H1 (cell line): ENCODE results near the gene CRNKL1.

Source experiments
- BCL11A ChIP-seq, 2 experiments: IDR thresholded peaks; one replicate each; pipeline ENCODE4 v1.6.1; 2011; ENCODE audit warnings: low read depth in 2 of 2, low read length in 2 of 2, mild to moderate bottlenecking in 2 of 2
- BRCA1 ChIP-seq: IDR thresholded peaks from 2 replicates; pipeline ENCODE4 v1.6.1; 2012; ENCODE audit warnings: low read depth, low read length, improper control_type of control experiment
- CHD2 ChIP-seq: IDR thresholded peaks from 2 replicates; pipeline ENCODE4 v1.6.1; 2012; ENCODE audit warnings: low read length, improper control_type of control experiment
- CTCF ChIP-seq, 3 experiments: IDR thresholded peaks; 1 replicate in 2 of 3; 2 replicates in 1 of 3; pipeline versions ENCODE4 v1.5.1 to v1.6.1; 2011; ENCODE audit warnings: low read length in 3 of 3, mild to moderate bottlenecking in 3 of 3, inconsistent platforms in 2 of 3, low read depth in 1 of 3, moderate library complexity in 1 of 3; ENCODE audit not compliant: insufficient read depth in 1 of 3; ENCODE audit errors: control extremely low read depth in 1 of 3
- FOSL1 ChIP-seq: IDR thresholded peaks from 2 replicates; pipeline ENCODE4 v1.6.1; 2011; ENCODE audit warnings: mild to moderate bottlenecking, low read depth, low read length, moderate library complexity; ENCODE audit not compliant: insufficient read depth
- GTF2F1 ChIP-seq: IDR thresholded peaks from 2 replicates; pipeline ENCODE4 v1.6.1; 2012; ENCODE audit warnings: low read depth, low read length, improper control_type of control experiment, borderline replicate concordance
- KDM5A ChIP-seq: fragments of 200-600 bp; IDR thresholded peaks from 2 replicates; pipeline ENCODE4 v1.7.1; 2012; ENCODE audit warnings: mild to moderate bottlenecking, low read length, inconsistent platforms, mixed read lengths
- RXRA ChIP-seq: IDR thresholded peaks from 2 replicates; pipeline ENCODE4 v1.6.1; 2011; ENCODE audit warnings: low read depth, mild to moderate bottlenecking, low read length, moderate library complexity; ENCODE audit not compliant: insufficient read depth
- SP1 ChIP-seq: IDR thresholded peaks from 2 replicates; pipeline ENCODE4 v1.6.1; 2011; ENCODE audit warnings: low read depth, low read length
- SUZ12 ChIP-seq: fragments of 200-600 bp; sonication (generic); IDR thresholded peaks from 2 replicates; pipeline ENCODE4 v1.6.1; 2012; ENCODE audit warnings: mild to moderate bottlenecking, inconsistent platforms, low read length, moderate library complexity, mixed read lengths
- TAF1 ChIP-seq: IDR thresholded peaks from 2 replicates; pipeline ENCODE4 v1.6.1; 2011; ENCODE audit warnings: mild to moderate bottlenecking, low read depth, low read length
- TBP ChIP-seq: IDR thresholded peaks from 2 replicates; pipeline ENCODE4 v1.6.1; 2011; ENCODE audit warnings: low read depth, low read length, improper control_type of control experiment

- TF ChIP-seq BRCA1 (no peak), SUZ12 (no peak), CHD2 (no peak), TAF1 (no peak), SP1 (no peak), CTCF (IDR thresholded peaks at IDR 0.05; ENCODE audit: control extremely low read depth in 1 of 3, insufficient read depth in 1 of 3, low read depth in 1 of 3, low read length in 3 of 3) (no peak), TBP (no peak), FOSL1 (no peak), GTF2F1 (no peak), KDM5A (no peak), BCL11A (IDR thresholded peaks at IDR 0.05; ENCODE audit: low read depth in 2 of 2, low read length in 2 of 2) (no peak), RXRA (no peak)
These were observed 13.7 kb downstream of the CRNKL1 start for GRCh38 chr20:20038586-20038985.
